Neuronal stem cell (in vitro differentiated cells): Measurements from ENCODE around the gene MAPKAPK3.

ENCODE experiments used
- DNase-seq: peaks from one replicate; pipeline ENCODE4 v3.0.0-alpha.2; 2013; ENCODE audit warnings: low spot score
- H2AFZ ChIP-seq: one replicate; pipeline ENCODE4 v1.6.1; 2013; ENCODE audit warnings: mild to moderate bottlenecking, low read length, inconsistent platforms
- H2AK5ac ChIP-seq: 2 replicates; pipeline ENCODE4 v1.6.1; 2013; ENCODE audit warnings: low read depth, mild to moderate bottlenecking, inconsistent platforms, low read length, moderate library complexity, mixed read lengths
- H2BK120ac ChIP-seq: 2 replicates; pipeline ENCODE4 v1.6.1; 2013; ENCODE audit warnings: low read depth, mild to moderate bottlenecking, inconsistent platforms, low read length, moderate library complexity, mixed read lengths
- H2BK12ac ChIP-seq: one replicate; pipeline ENCODE4 v1.6.1; 2013; ENCODE audit warnings: low read length, inconsistent platforms
- H2BK15ac ChIP-seq: 2 replicates; pipeline ENCODE4 v1.6.1; 2013; ENCODE audit warnings: mild to moderate bottlenecking, low read length, inconsistent platforms, mixed read lengths
- H2BK5ac ChIP-seq: one replicate; pipeline ENCODE4 v1.6.1; 2013; ENCODE audit warnings: inconsistent platforms, mild to moderate bottlenecking, low read length, moderate library complexity
- H3K14ac ChIP-seq: one replicate; pipeline ENCODE4 v1.6.1; 2013; ENCODE audit warnings: low read length, inconsistent platforms
- H3K18ac ChIP-seq: 2 replicates; pipeline ENCODE4 v1.6.1; 2013; ENCODE audit warnings: low read length, inconsistent platforms
- H3K23ac ChIP-seq: 2 replicates; pipeline ENCODE4 v1.6.1; 2013; ENCODE audit warnings: low read depth, mild to moderate bottlenecking, mixed read lengths, low read length, inconsistent platforms; ENCODE audit not compliant: poor library complexity
- H3K27ac ChIP-seq: replicated peaks from 3 replicates; pipeline ENCODE4 v1.5.1; 2013; ENCODE audit warnings: low read length, inconsistent platforms
- H3K27me3 ChIP-seq, 3 experiments: 2 replicates each; pipeline ENCODE4 v1.6.1; 2013; ENCODE audit warnings: low read length in 3 of 3, mild to moderate bottlenecking in 2 of 3, inconsistent platforms in 1 of 3, low read depth in 1 of 3, mixed read lengths in 1 of 3, moderate library complexity in 1 of 3; ENCODE audit not compliant: control insufficient read depth in 3 of 3, insufficient read depth in 3 of 3
- H3K36me3 ChIP-seq, 2 donors: replicated peaks in 1 of 2; 2 replicates each; pipeline ENCODE4 v1.6.1; 2013; ENCODE audit warnings: low read length in 2 of 2; ENCODE audit not compliant: control insufficient read depth in 2 of 2, insufficient read depth in 2 of 2
- H3K4ac ChIP-seq: 2 replicates; pipeline ENCODE4 v1.6.1; 2013; ENCODE audit warnings: inconsistent platforms, mild to moderate bottlenecking, low read length, moderate library complexity
- H3K4me1 ChIP-seq, 2 donors: 1 replicate in 1 of 2; 2 replicates in 1 of 2; pipeline ENCODE4 v1.6.1; 2013; ENCODE audit warnings: low read length in 2 of 2, low read depth in 1 of 2; ENCODE audit not compliant: control insufficient read depth in 2 of 2, insufficient read depth in 1 of 2
- H3K4me2 ChIP-seq: one replicate; pipeline ENCODE4 v1.6.1; 2013; ENCODE audit warnings: mild to moderate bottlenecking, low read length, inconsistent platforms; ENCODE audit not compliant: insufficient read depth, poor library complexity, severe bottlenecking
- H3K4me3 ChIP-seq, 2 donors: 2 replicates each; pipeline ENCODE4 v1.5.1; 2013; ENCODE audit warnings: low read length in 2 of 2, mild to moderate bottlenecking in 2 of 2, inconsistent platforms in 1 of 2, moderate library complexity in 1 of 2
- H3K79me1 ChIP-seq: one replicate; pipeline ENCODE4 v1.6.1; 2013; ENCODE audit warnings: low read depth, mild to moderate bottlenecking, inconsistent platforms, low read length, moderate library complexity
- H3K9ac ChIP-seq: one replicate; pipeline ENCODE4 v1.6.1; 2013; ENCODE audit warnings: mild to moderate bottlenecking, low read depth, low read length, inconsistent platforms; ENCODE audit not compliant: poor library complexity
- H3K9me3 ChIP-seq, 2 donors: replicated peaks in 1 of 2; 2 replicates each; pipeline versions ENCODE3 to v1.6.1; 2013; ENCODE audit warnings: low read length in 2 of 2, mild to moderate bottlenecking in 2 of 2, inconsistent platforms in 1 of 2, low read depth in 1 of 2, mixed read lengths in 1 of 2, moderate library complexity in 1 of 2; ENCODE audit not compliant: control insufficient read depth in 2 of 2, insufficient read depth in 1 of 2
- H4K8ac ChIP-seq: one replicate; pipeline ENCODE4 v1.6.1; 2013; ENCODE audit warnings: low read depth, mild to moderate bottlenecking, inconsistent platforms, low read length, moderate library complexity
- H4K91ac ChIP-seq: one replicate; pipeline ENCODE4 v1.6.1; 2013; ENCODE audit warnings: low read length, low read depth, mild to moderate bottlenecking, inconsistent platforms; ENCODE audit not compliant: poor library complexity
- WGBS, 2 donors: extraction: QIAGEN DNeasy Blood & Tissue Kit; methylation state at CpG; one replicate each; pipeline ENCODE4 v1.1.7; 2013; ENCODE audit warnings: missing lambda C conversion rate in 2 of 2, mixed read lengths in 1 of 2; ENCODE audit not compliant: insufficient read length in 2 of 2, insufficient replicate concordance in 1 of 2; ENCODE audit errors: extremely low coverage in 2 of 2; 5-methylcytosine and 5-hydroxymethylcytosine counted together

MAPKAPK3 gene

DNA sequence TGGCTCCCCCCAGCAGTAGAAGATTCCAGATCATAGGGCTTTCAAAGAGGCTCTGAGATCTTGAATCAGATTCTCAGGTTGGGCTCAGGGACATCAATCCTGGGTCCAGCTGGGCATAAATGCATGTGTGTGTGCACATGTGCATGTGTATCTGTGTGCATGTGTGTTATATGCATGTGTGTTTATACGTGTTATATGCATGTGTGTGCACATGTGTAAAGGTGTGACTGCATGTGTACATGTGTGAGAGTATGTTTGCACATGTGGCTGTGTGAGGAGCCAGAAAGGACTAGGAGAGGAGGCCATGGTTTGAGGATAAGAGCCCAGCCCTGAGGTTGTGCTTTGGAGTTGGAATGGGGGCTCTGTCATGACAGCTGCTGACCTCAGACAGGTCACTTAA is 1.8 kb upstream of the MAPKAPK3 start:
- Histone ChIP-seq H3K23ac (no peak overlapping the region), H2AK5ac (peak overlapping the region; percentile 22), H3K4ac (no peak overlapping the region), H3K36me3 (no peaks in the 10 kb centered on the region), H3K18ac (no peak overlapping the region), H3K27ac (no peak overlapping the region), H3K4me3 (no peak overlapping the region), H2BK5ac (no peak overlapping the region), H2BK15ac (no peak overlapping the region), H3K14ac (no peak overlapping the region), H4K8ac (no peak overlapping the region), H3K79me1 (peaks cover 3% of the 10 kb centered on the region), H3K4me2 (no peak overlapping the region), H3K4me1 (peaks cover 22 to 24% of the 10 kb centered on the region in 2 donors), H2BK120ac (no peak overlapping the region), H3K9me3 (no peaks in the 10 kb centered on the region), H2BK12ac (no peak overlapping the region), H4K91ac (no peak overlapping the region), H3K27me3 (peaks cover 0 to 23% (median 0%) of the 10 kb centered on the region in 3 experiments), H2AFZ (no peak overlapping the region), H3K9ac (no peak overlapping the region)
- DNase-seq: no peak
- WGBS, 2 donors: no CpG with 5 or more reads among the region's 1 CpG

DNA sequence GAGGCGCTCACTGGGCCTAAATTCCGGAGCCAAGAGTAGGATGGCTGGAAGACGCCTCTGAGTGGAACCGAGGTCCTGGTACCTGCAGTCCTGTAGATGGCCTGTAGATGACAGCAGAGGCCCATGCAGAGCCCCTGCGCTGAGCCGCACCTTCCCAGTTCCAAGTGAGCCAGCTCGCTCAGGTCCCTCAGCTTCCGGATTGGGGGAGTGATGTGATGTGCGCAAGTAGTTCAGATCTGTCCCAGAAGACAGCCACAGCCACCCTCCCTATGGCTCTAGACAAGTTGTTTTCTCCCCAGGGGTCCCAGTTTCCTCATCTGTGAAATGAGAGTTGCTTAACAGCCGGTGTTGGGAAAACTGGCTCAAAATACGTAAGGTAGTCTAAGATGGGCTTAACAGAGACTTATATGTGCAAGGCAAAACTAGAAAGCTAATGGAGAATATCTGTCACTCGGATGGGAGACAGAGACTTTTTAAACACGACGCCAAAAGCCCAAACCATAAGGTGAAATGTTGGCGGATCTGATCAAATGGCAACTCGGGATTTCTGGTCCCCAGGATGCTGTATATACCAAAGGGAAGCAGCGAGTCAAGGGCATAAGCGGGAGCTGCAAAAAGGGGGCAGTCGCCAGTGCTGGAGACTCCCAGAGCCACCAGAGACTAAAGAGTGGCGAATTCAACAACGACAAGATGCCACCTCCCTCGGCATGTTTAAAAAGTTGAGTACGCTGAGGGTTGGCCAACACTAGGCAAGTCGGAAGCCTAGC is 765 bp upstream of the MAPKAPK3 start:
- Histone ChIP-seq H4K91ac (no peak overlapping the region), H3K4ac (no peak overlapping the region), H2BK5ac (no peak overlapping the region), H3K9ac (no peak overlapping the region), H2AFZ (peak overlapping the region; percentile 85), H2BK15ac (no peak overlapping the region), H3K27ac (peak overlapping the region; percentile 49), H3K27me3 (peaks cover 0 to 17% (median 0%) of the 10 kb centered on the region in 3 experiments), H3K4me3 (peak overlapping the region; percentile 41 to 78), H3K18ac (peak overlapping the region; percentile 64), H3K4me2 (peak overlapping the region; percentile 90), H2AK5ac (no peak overlapping the region), H3K36me3 (no peaks in the 10 kb centered on the region), H2BK120ac (no peak overlapping the region), H2BK12ac (no peak overlapping the region), H3K23ac (no peak overlapping the region), H3K14ac (no peak overlapping the region), H3K9me3 (no peaks in the 10 kb centered on the region), H3K4me1 (peaks cover 14 to 15% of the 10 kb centered on the region in 2 donors), H4K8ac (no peak overlapping the region), H3K79me1 (peaks cover 3% of the 10 kb centered on the region)
- peak; percentile 85 for DNase-seq
- WGBS, 2 donors: no CpG with 5 or more reads among the region's 24 CpGs

DNA sequence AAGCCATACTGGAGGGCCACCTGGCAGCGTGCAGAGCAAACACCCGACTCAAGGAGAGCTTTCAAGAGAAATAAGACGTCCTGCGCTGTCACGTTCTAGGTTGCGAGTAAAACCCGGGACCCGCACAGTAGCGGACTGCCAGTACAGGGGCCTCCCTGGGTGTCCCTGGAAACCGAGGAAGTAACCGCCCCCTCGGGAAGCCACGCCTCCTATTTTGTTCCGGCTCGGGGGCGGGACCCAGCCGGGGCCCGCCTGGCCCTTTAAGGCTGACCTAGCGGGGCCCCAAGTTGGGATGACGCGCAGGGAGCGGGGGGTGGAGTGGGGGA is 218 bp upstream of the MAPKAPK3 start:
- peak overlapping the region; percentile 85 for H2AFZ ChIP-seq
- no peak overlapping the region for H2BK15ac ChIP-seq
- no peak overlapping the region for H3K4ac ChIP-seq
- H3K9me3 ChIP-seq: no peaks in the 10 kb centered on the region
- H2BK5ac ChIP-seq: no peak overlapping the region
- H2AK5ac ChIP-seq: no peak overlapping the region
- no peak overlapping the region for H3K9ac ChIP-seq
- peak overlapping the region; percentile 49 for H3K27ac ChIP-seq
- no peak overlapping the region for H3K14ac ChIP-seq
- no peak overlapping the region for H3K23ac ChIP-seq
- no peak overlapping the region for H4K91ac ChIP-seq
- peaks cover 13 to 15% of the 10 kb centered on the region in 2 donors for H3K4me1 ChIP-seq
- no CpG with 5 or more reads among the region's 22 CpGs for WGBS, 2 donors
- no peaks in the 10 kb centered on the region for H3K36me3 ChIP-seq
- H3K18ac ChIP-seq: peak overlapping the region; percentile 64
- no peak overlapping the region for H2BK120ac ChIP-seq
- H3K27me3 ChIP-seq: peaks cover 0 to 17% (median 0%) of the 10 kb centered on the region in 3 experiments
- H4K8ac ChIP-seq: no peak overlapping the region
- H3K4me2 ChIP-seq: peak overlapping the region; percentile 90
- H3K79me1 ChIP-seq: peaks cover 3% of the 10 kb centered on the region
- no peak overlapping the region for H2BK12ac ChIP-seq
- peak; percentile 95 for DNase-seq
- H3K4me3 ChIP-seq: peak overlapping the region; percentile 61 to 78

DNA sequence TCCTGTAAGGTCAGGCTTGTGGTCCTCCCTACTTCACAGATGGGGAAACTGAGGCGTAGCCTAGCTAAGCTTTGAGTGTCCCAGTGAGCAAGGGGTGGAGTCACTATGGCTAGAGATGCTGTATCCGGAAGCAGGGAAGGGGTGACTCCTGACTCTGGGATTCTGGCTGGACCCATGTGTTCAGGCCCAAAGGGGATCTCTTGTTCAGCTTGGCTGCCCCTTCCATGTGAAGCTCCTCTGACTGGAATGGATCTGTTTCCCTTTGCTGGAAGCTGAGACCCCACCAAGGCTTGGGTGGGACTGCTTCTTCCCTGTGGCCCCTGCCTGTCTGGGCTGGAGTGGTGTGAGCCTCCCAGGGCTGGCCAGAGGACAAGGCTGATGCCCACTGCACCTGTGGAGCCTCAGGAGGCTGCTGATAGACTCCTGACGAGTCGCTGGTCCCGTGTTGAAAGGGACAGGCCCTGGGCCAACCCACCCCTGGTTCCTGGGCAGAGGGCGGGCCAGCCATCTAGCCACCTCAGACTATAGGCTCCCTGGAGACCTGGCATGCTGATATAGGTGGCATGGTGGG is 1.0 kb downstream of the MAPKAPK3 start:
- H3K27ac ChIP-seq: no peak overlapping the region
- no peak overlapping the region for H3K4ac ChIP-seq
- no peaks in the 10 kb centered on the region for H3K36me3 ChIP-seq
- no CpG with 5 or more reads among the region's 6 CpGs for WGBS, 2 donors
- H2AK5ac ChIP-seq: peak overlapping the region; percentile 22
- H3K18ac ChIP-seq: peak overlapping the region; percentile 88
- no peak overlapping the region for H4K8ac ChIP-seq
- peak overlapping the region; percentile 74 for H3K9ac ChIP-seq
- peaks cover 11 to 15% of the 10 kb centered on the region in 2 donors for H3K4me1 ChIP-seq
- no peak overlapping the region for H4K91ac ChIP-seq
- H3K23ac ChIP-seq: no peak overlapping the region
- peak overlapping the region; percentile 61 to 89 for H3K4me3 ChIP-seq
- no peak overlapping the region for H3K14ac ChIP-seq
- H2BK120ac ChIP-seq: no peak overlapping the region
- DNase-seq: no peak
- peak overlapping the region; percentile 30 for H2BK12ac ChIP-seq
- no peak overlapping the region for H2BK5ac ChIP-seq
- H2BK15ac ChIP-seq: no peak overlapping the region
- H2AFZ ChIP-seq: peak overlapping the region; percentile 96
- H3K79me1 ChIP-seq: peaks cover 3% of the 10 kb centered on the region
- peak overlapping the region; percentile 84 for H3K4me2 ChIP-seq
- no peaks in the 10 kb centered on the region for H3K9me3 ChIP-seq
- peaks cover 0 to 8% (median 0%) of the 10 kb centered on the region in 3 experiments for H3K27me3 ChIP-seq
